ENCODE measurements around the gene RBM19. TPM values are rescaled to one million over a fixed set of nuclear protein-coding genes. Genes with fewer than 3 reads are reported as not detected.
"Not testable (repeated sequence)": the region's sequence is repeated elsewhere in the genome, so short reads cannot be mapped to it uniquely, and the experiment has no call there.

The RBM19 gene
- total and polyA plus RNA-seq, 7 experiments from 2014 or later, result 10.8 to 108 (median 59.0) TPM

- intact Hi-C loops (cut with micrococcal nuclease), result loop anchor here in 1 of 2 donors (1.0 kb wide), 1 partner anchor 13 kb away; no protein-coding TSS in a partner anchor
- H3K36me3 Mint-ChIP-seq, result peaks cover 12 to 85% (median 52%) of the 10 kb centered on the region in 5 donors
- POLR2A ChIA-PET, result no interaction called here
- H3K4me1 ChIP-seq (ENCODE audit: control insufficient read depth in 2 of 2, insufficient read depth in 2 of 2, low read length in 2 of 2), result no peaks in the 10 kb centered on the region
- peaks cover 0 to 90% (median 9%) of the 10 kb centered on the region in 3 experiments for H3K36me3 ChIP-seq (ENCODE audit: control insufficient read depth in 2 of 3, insufficient read depth in 3 of 3, low read length in 3 of 3)
- H3K27ac Mint-ChIP-seq, result no peak overlapping the region
- H3K27me3 Mint-ChIP-seq, result no peaks in the 10 kb centered on the region
- H3K27me3 ChIP-seq (ENCODE audit: control insufficient read depth in 2 of 2, insufficient read depth in 2 of 2, low read length in 2 of 2), result no peaks in the 10 kb centered on the region
- peaks cover 0 to 1% (median 0%) of the 10 kb centered on the region in 11 donors for H3K9me3 Mint-ChIP-seq
- no peak overlapping the region for H3K4me3 ChIP-seq (ENCODE audit: low read length)
- H3K4me3 Mint-ChIP-seq, result no peak overlapping the region
- ATAC-seq (no peak), DNase-seq (no peak)
- no peaks in the 10 kb centered on the region for H3K9me3 ChIP-seq (ENCODE audit: control insufficient read depth in 2 of 3, low read length in 3 of 3)
- no peak overlapping the region for H3K27ac ChIP-seq (ENCODE audit: low read depth, low read length)
- peaks cover 0 to 4% (median 0%) of the 10 kb centered on the region in 7 donors for H3K4me1 Mint-ChIP-seq
- CTCF ChIA-PET, result interaction anchor here (0.8 to 1.2 kb wide), 2 partner anchors 9 kb away, joined by 3 read pairs; no protein-coding TSS in a partner anchor
These were observed 57.5 kb downstream of the RBM19 start for GRCh38 chr12:113908584-113909100.

GRCh38 chr12:113907446-113908180, 58.5 kb downstream of the RBM19 start:
- peaks cover 12 to 92% (median 52%) of the 10 kb centered on the region in 5 donors for H3K36me3 Mint-ChIP-seq
- no peak overlapping the region for H3K4me3 Mint-ChIP-seq
- no peak for DNase-seq
- peaks cover 0 to 1% (median 0%) of the 10 kb centered on the region in 11 donors for H3K9me3 Mint-ChIP-seq
- H3K27ac Mint-ChIP-seq, result no peak overlapping the region
- no peaks in the 10 kb centered on the region for H3K27me3 Mint-ChIP-seq
- Histone ChIP-seq H3K4me3 (ENCODE audit: low read length) (no peak overlapping the region), H3K4me1 (ENCODE audit: control insufficient read depth in 2 of 2, insufficient read depth in 2 of 2, low read length in 2 of 2) (no peaks in the 10 kb centered on the region), H3K36me3 (ENCODE audit: control insufficient read depth in 2 of 3, insufficient read depth in 3 of 3, low read length in 3 of 3) (peaks cover 0 to 92% (median 9%) of the 10 kb centered on the region in 3 experiments), H3K9me3 (ENCODE audit: control insufficient read depth in 2 of 3, low read length in 3 of 3) (no peaks in the 10 kb centered on the region), H3K27me3 (ENCODE audit: control insufficient read depth in 2 of 2, insufficient read depth in 2 of 2, low read length in 2 of 2) (no peaks in the 10 kb centered on the region), H3K27ac (ENCODE audit: low read depth, low read length) (no peak overlapping the region)
- no peak for ATAC-seq
- intact Hi-C loops (cut with micrococcal nuclease), result loop anchor here in 1 of 2 donors (1.0 kb wide), 1 partner anchor 14 kb away; no protein-coding TSS in a partner anchor
- H3K4me1 Mint-ChIP-seq, result peaks cover 0 to 4% (median 0%) of the 10 kb centered on the region in 7 donors
- ChIA-PET CTCF (no interaction called here), POLR2A (no interaction called here)

- no peak overlapping the region for H3K27ac Mint-ChIP-seq
- H3K27me3 ChIP-seq (ENCODE audit: control insufficient read depth in 2 of 2, insufficient read depth in 2 of 2, low read length in 2 of 2), result no peaks in the 10 kb centered on the region
- H3K4me1 ChIP-seq (ENCODE audit: control insufficient read depth in 2 of 2, insufficient read depth in 2 of 2, low read length in 2 of 2), result no peaks in the 10 kb centered on the region
- intact Hi-C loops (cut with micrococcal nuclease), result no loop called here
- peaks cover 0 to 4% (median 0%) of the 10 kb centered on the region in 7 donors for H3K4me1 Mint-ChIP-seq
- H3K4me3 ChIP-seq (ENCODE audit: low read length), result no peak overlapping the region
- no peaks in the 10 kb centered on the region for H3K27me3 Mint-ChIP-seq
- H3K27ac ChIP-seq (ENCODE audit: low read depth, low read length), result no peak overlapping the region
- H3K36me3 ChIP-seq (ENCODE audit: control insufficient read depth in 2 of 3, insufficient read depth in 3 of 3, low read length in 3 of 3), result peaks cover 0 to 91% (median 9%) of the 10 kb centered on the region in 3 experiments
- ATAC-seq (no peak), DNase-seq (no peak)
- ChIA-PET CTCF (no interaction called here), POLR2A (no interaction called here)
- peaks cover 0 to 1% (median 0%) of the 10 kb centered on the region in 11 donors for H3K9me3 Mint-ChIP-seq
- H3K36me3 Mint-ChIP-seq, result peaks cover 12 to 88% (median 52%) of the 10 kb centered on the region in 5 donors
- no peaks in the 10 kb centered on the region for H3K9me3 ChIP-seq (ENCODE audit: control insufficient read depth in 2 of 3, low read length in 3 of 3)
- no peak overlapping the region for H3K4me3 Mint-ChIP-seq
These were observed 59.5 kb downstream of the RBM19 start for GRCh38 chr12:113906411-113907200.

- Mint-ChIP-seq H3K4me1 (peaks cover 0 to 4% (median 0%) of the 10 kb centered on the region in 7 donors), H3K4me3 (no peak overlapping the region), H3K9me3 (peaks cover 0 to 1% (median 0%) of the 10 kb centered on the region in 11 donors), H3K36me3 (peaks cover 12 to 81% (median 48%) of the 10 kb centered on the region in 5 donors), H3K27ac (no peak overlapping the region), H3K27me3 (no peaks in the 10 kb centered on the region)
- Histone ChIP-seq H3K36me3 (ENCODE audit: control insufficient read depth in 2 of 3, insufficient read depth in 3 of 3, low read length in 3 of 3) (peaks cover 0 to 84% (median 9%) of the 10 kb centered on the region in 3 experiments), H3K27me3 (ENCODE audit: control insufficient read depth in 2 of 2, insufficient read depth in 2 of 2, low read length in 2 of 2) (no peaks in the 10 kb centered on the region), H3K27ac (ENCODE audit: low read depth, low read length) (no peak overlapping the region), H3K4me3 (ENCODE audit: low read length) (no peak overlapping the region), H3K4me1 (ENCODE audit: control insufficient read depth in 2 of 2, insufficient read depth in 2 of 2, low read length in 2 of 2) (no peaks in the 10 kb centered on the region), H3K9me3 (ENCODE audit: control insufficient read depth in 2 of 3, low read length in 3 of 3) (no peaks in the 10 kb centered on the region)
- intact Hi-C loops (cut with micrococcal nuclease), result no loop called here
- DNase-seq, result no peak
- ChIA-PET POLR2A (no interaction called here), CTCF (no interaction called here)
- no peak for ATAC-seq
These were observed 60.3 kb downstream of the RBM19 start for GRCh38 chr12:113905829-113906228.

GRCh38 chr12:113903381-113903863, 62.7 kb downstream of the RBM19 start:
- Histone ChIP-seq H3K36me3 (ENCODE audit: control insufficient read depth in 2 of 3, insufficient read depth in 3 of 3, low read length in 3 of 3) (peaks cover 0 to 67% (median 6%) of the 10 kb centered on the region in 3 experiments), H3K4me3 (ENCODE audit: low read length) (no peak overlapping the region), H3K27me3 (ENCODE audit: control insufficient read depth in 2 of 2, insufficient read depth in 2 of 2, low read length in 2 of 2) (no peaks in the 10 kb centered on the region), H3K27ac (ENCODE audit: low read depth, low read length) (no peak overlapping the region), H3K9me3 (ENCODE audit: control insufficient read depth in 2 of 3, low read length in 3 of 3) (no peaks in the 10 kb centered on the region), H3K4me1 (ENCODE audit: control insufficient read depth in 2 of 2, insufficient read depth in 2 of 2, low read length in 2 of 2) (no peaks in the 10 kb centered on the region)
- ATAC-seq (no peak), DNase-seq (no peak)
- ChIA-PET POLR2A (no interaction called here), CTCF (no interaction called here)
- peaks cover 9 to 72% (median 35%) of the 10 kb centered on the region in 5 donors for H3K36me3 Mint-ChIP-seq
- H3K9me3 Mint-ChIP-seq, result peaks cover 0 to 1% (median 0%) of the 10 kb centered on the region in 11 donors
- H3K27ac Mint-ChIP-seq, result no peak overlapping the region
- intact Hi-C loops (cut with micrococcal nuclease), result no loop called here
- H3K27me3 Mint-ChIP-seq, result no peaks in the 10 kb centered on the region
- H3K4me1 Mint-ChIP-seq, result peaks cover 0 to 4% (median 0%) of the 10 kb centered on the region in 7 donors
- H3K4me3 Mint-ChIP-seq, result no peak overlapping the region

GRCh38 chr12:113901319-113901718, 64.8 kb downstream of the RBM19 start:
- not testable (repeated sequence) for H3K4me1 Mint-ChIP-seq
- H3K36me3 ChIP-seq (ENCODE audit: control insufficient read depth in 2 of 3, insufficient read depth in 3 of 3, low read length in 3 of 3), result peaks cover 0 to 52% (median 3%) of the 10 kb centered on the region in 3 experiments

More at GRCh38 chr12:113901319-113901718, 64.8 kb downstream of the RBM19 start:
- H3K27ac ChIP-seq (ENCODE audit: low read depth, low read length); intact Hi-C loops (cut with micrococcal nuclease); CTCF ChIA-PET; ATAC-seq; POLR2A ChIA-PET; H3K4me3 Mint-ChIP-seq; H3K9me3 ChIP-seq (ENCODE audit: control insufficient read depth in 2 of 3, low read length in 3 of 3); H3K27ac Mint-ChIP-seq; H3K4me1 ChIP-seq (ENCODE audit: control insufficient read depth in 2 of 2, insufficient read depth in 2 of 2, low read length in 2 of 2); H3K9me3 Mint-ChIP-seq; DNase-seq; H3K27me3 ChIP-seq (ENCODE audit: control insufficient read depth in 2 of 2, insufficient read depth in 2 of 2, low read length in 2 of 2); H3K4me3 ChIP-seq (ENCODE audit: low read length); H3K27me3 Mint-ChIP-seq: not testable (repeated sequence)
- H3K36me3 Mint-ChIP-seq, result peaks cover 6 to 65% (median 31%) of the 10 kb centered on the region in 5 donors

Data from naive thymus-derived CD4-positive, alpha-beta T cell (primary cell).